Caki2 (cell line): ENCODE data around the gene TMEM198. TPM values are rescaled to one million over a fixed set of nuclear protein-coding genes. Genes with fewer than 3 reads are reported as not detected.

Source experiments
- DNase-seq: peaks from one replicate; pipeline ENCODE4 v3.0.0-alpha.2; 2015; ENCODE audit warnings: low read depth
- in situ Hi-C: cut with HindIII; loops from 2 replicates; pipeline ENCODE4 v1.10.0; 2016; ENCODE audit warnings: low sequenced_read_pairs, low pct_unique_long_range_greater_than_20kb, mixed read lengths
- total RNA-seq: library from RNA; depleted of rRNA; stranded (reverse); fragments of >200 nt; shearing (Covaris generic); gene quantifications from 2 replicates; pipeline ENCODE4 v1.2.3, GENCODE V29; 2014; ENCODE audit warnings: low replicate concordance; rRNA removed

TMEM198 gene
- total RNA-seq, 1 experiment from 2014 or later = 4.5 TPM

- in situ Hi-C loops = no loop called here
- no peak for DNase-seq
Measured at GRCh38 chr2:219595256-219595655, 51.4 kb downstream of the TMEM198 start.

DNA sequence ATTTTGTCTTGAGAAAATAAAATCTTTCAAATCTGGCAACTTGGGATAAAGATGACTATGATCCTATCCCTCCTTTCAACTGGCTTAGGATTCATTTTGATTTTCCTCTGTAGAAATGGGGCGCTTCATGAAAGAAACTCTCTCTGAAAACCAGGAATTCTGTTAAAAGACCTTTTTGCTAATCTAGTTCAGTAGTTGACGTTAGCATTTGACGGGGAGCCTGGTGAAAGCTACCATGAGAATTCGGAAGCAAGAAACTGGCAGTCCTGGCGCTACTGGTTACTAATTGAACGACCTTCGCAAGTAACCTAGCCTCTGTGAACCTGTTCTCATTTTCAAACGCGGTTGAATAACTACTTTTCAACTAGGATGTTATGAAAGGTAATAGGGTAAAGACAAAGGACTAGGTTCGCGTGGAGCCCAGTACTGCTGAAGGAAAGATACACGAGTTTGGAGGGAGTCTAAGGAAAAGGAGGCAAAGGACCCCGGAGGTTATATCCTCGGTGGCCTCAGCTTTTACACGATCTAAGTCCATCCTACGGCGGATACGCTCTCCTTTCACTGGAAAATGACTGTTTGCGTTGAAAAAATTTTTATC, 53.2 kb downstream of the TMEM198 start:
- no peak for DNase-seq
- in situ Hi-C loops = no loop called here

DNA sequence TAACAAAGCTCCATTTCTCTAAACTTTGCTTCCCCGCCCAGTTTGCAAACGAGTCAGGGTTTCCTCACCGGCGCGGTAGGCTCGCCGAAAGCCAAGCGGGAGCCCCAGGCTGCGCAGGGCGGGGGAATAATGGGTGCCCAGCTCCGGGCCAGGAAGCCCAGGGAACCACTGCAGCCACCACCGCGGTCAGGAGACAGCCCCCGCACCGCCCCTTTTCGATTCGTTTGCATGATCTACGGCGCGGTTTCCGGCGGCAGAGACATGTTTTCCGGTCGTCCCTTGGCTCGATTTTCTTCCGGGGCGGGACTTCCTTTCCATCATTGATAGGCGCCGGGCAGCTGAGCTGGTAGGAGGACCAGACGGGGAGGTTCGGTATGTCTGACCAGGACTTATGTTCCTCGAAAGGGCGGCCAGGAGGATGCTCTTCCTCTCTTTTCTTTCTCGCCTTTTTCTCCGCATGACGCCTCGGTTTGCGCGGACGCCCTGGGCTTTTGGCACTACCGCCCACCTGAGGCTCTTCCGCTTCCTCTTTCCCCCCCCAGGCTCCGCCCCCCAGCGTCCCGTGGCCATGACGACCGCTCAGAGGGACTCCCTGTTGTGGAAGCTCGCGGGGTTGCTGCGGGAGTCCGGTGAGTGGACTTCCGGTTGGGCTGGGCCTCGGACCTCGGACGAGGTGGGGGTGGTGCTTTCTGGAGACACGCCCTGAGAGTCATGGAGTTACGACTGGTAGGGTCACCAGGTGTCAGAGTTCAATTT, 53.9 kb downstream of the TMEM198 start, which contains the start of gene STK11IP:
Gene STK11IP, plus strand, starts transcription at position 306 of the 756 bp plus-strand sequence. Its CDS starts 263 bp downstream, at position 569.
- DNase-seq = peak; percentile 98
- in situ Hi-C loops = no loop called here

- no peak for DNase-seq
- in situ Hi-C loops = no loop called here
Measured at GRCh38 chr2:219598308-219599078, 54.7 kb downstream of the TMEM198 start.

Other genes with a start within 250 kb of the TMEM198 start
- not detected in 2 replicates for gene PTPRN, start 234.6 kb upstream of the TMEM198 start, total RNA-seq
- gene RESP18, start 211.3 kb upstream of the TMEM198 start, total RNA-seq = not detected in 2 replicates
- gene DNPEP, start 156.1 kb upstream of the TMEM198 start, total RNA-seq = 76.8 and 84.9 TPM in 2 replicates
- gene DES, start 125.7 kb upstream of the TMEM198 start, total RNA-seq = 4.9 TPM in 1 of 2 replicates, not detected in the other
- gene SPEG, start 109.2 kb upstream of the TMEM198 start, total RNA-seq = 8.4 and 22.9 TPM in 2 replicates
- gene GMPPA, start 45.1 kb upstream of the TMEM198 start, total RNA-seq = 88.9 and 95.2 TPM in 2 replicates
- gene ASIC4, start 29.5 kb upstream of the TMEM198 start, total RNA-seq = 0.17 and 2.5 TPM in 2 replicates
- gene CHPF, start 219 bp upstream of the TMEM198 start, total RNA-seq = 78.8 and 104 TPM in 2 replicates
- 81.7 and 82.7 TPM in 2 replicates for gene OBSL1, start 27.5 kb downstream of the TMEM198 start, total RNA-seq
- not detected in 2 replicates for gene INHA, start 28.3 kb downstream of the TMEM198 start, total RNA-seq
- 18.5 and 20.6 TPM in 2 replicates for gene STK11IP, start 53.8 kb downstream of the TMEM198 start, total RNA-seq
- gene SLC4A3, start 83.6 kb downstream of the TMEM198 start, total RNA-seq = 0.75 and 3.5 TPM in 2 replicates